ENCODE results near the gene LCOR. TPM values are rescaled to one million over a fixed set of nuclear protein-coding genes. Genes with fewer than 3 reads are reported as not detected.

LCOR gene
- total RNA-seq, 1 experiment from 2014 or later, result 23.9 TPM

GRCh38 chr10:97013983-97014382 is 181.9 kb downstream of the LCOR start:
- ATAC-seq, result no peak
- Mint-ChIP-seq H3K4me3 (no peak overlapping the region), H3K4me1 (no peaks in the 10 kb centered on the region), H3K9me3 (peaks cover 3% of the 10 kb centered on the region; the same call in 1 of the 2 replicates), H3K27me3 (ENCODE audit: low read depth) (no peaks in the 10 kb centered on the region), H3K27ac (no peak overlapping the region), H3K36me3 (no peaks in the 10 kb centered on the region)
- no peak for TF ChIP-seq ZNF416 (CRISPR knock-in tag; IDR thresholded peaks at IDR 0.05)
- no peak for TF ChIP-seq E2F5 (CRISPR knock-in tag; IDR thresholded peaks at IDR 0.05)
- TF ChIP-seq, protein P1, sequence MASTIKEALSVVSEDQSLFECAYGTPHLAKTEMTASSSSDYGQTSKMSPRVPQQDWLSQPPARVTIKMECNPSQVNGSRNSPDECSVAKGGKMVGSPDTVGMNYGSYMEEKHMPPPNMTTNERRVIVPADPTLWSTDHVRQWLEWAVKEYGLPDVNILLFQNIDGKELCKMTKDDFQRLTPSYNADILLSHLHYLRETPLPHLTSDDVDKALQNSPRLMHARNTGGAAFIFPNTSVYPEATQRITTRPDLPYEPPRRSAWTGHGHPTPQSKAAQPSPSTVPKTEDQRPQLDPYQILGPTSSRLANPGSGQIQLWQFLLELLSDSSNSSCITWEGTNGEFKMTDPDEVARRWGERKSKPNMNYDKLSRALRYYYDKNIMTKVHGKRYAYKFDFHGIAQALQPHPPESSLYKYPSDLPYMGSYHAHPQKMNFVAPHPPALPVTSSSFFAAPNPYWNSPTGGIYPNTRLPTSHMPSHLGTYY (CRISPR knock-in tag; IDR thresholded peaks at IDR 0.05), result no peak
- TF ChIP-seq GRHL2 (CRISPR knock-in tag; IDR thresholded peaks at IDR 0.05; ENCODE audit: insufficient replicate concordance, severe bottlenecking), result no peak
- no peak for TF ChIP-seq SMAD3 (CRISPR knock-in tag; IDR thresholded peaks at IDR 0.05; ENCODE audit: borderline replicate concordance)
- TF ChIP-seq ZBTB21 (CRISPR knock-in tag; IDR thresholded peaks at IDR 0.05; ENCODE audit: borderline replicate concordance), result no peak
- TF ChIP-seq KAT7 (CRISPR knock-in tag; IDR thresholded peaks at IDR 0.05; ENCODE audit: borderline replicate concordance), result no peak
- POLR2A ChIA-PET, result no interaction called here
- no peak for DNase-seq (ENCODE audit: low spot score)
- CTCF ChIA-PET, result interaction anchor here (1.1 to 4.0 kb wide), 3 partner anchors 11 to 197 kb away, joined by 3 to 36 read pairs (median 5); no protein-coding TSS in a partner anchor

GRCh38 chr10:97015240-97015639 is 183.1 kb downstream of the LCOR start:
- Mint-ChIP-seq H3K27ac (no peak overlapping the region), H3K4me3 (no peak overlapping the region), H3K9me3 (no peaks in the 10 kb centered on the region), H3K4me1 (peaks cover 3% of the 10 kb centered on the region), H3K27me3 (ENCODE audit: low read depth) (no peaks in the 10 kb centered on the region), H3K36me3 (no peaks in the 10 kb centered on the region)
- ATAC-seq (no peak), DNase-seq (ENCODE audit: low spot score) (no peak)
- TF ChIP-seq TCF7 (CRISPR knock-in tag; IDR thresholded peaks at IDR 0.05; ENCODE audit: low read depth), result no peak
- no peak for TF ChIP-seq NFE2L1 (CRISPR knock-in tag; IDR thresholded peaks at IDR 0.05)
- ChIA-PET CTCF (no interaction called here), POLR2A (no interaction called here)

- Mint-ChIP-seq H3K4me1 (peaks cover 11% of the 10 kb centered on the region), H3K9me3 (no peaks in the 10 kb centered on the region), H3K36me3 (no peaks in the 10 kb centered on the region), H3K27ac (no peak overlapping the region), H3K4me3 (no peak overlapping the region), H3K27me3 (ENCODE audit: low read depth) (no peaks in the 10 kb centered on the region)
- ChIA-PET CTCF (interaction anchor here (0.7 to 1.9 kb wide), 3 partner anchors 8 to 376 kb away, joined by 3 to 16 read pairs (median 7); no protein-coding TSS in a partner anchor), POLR2A (no interaction called here)
- ATAC-seq, result no peak
- DNase-seq (ENCODE audit: low spot score), result no peak
- TF ChIP-seq, protein P2, sequence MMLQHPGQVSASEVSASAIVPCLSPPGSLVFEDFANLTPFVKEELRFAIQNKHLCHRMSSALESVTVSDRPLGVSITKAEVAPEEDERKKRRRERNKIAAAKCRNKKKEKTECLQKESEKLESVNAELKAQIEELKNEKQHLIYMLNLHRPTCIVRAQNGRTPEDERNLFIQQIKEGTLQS (CRISPR knock-in tag; conservative IDR thresholded peaks at IDR 0.05), result no peak
- TF ChIP-seq, protein P3, sequence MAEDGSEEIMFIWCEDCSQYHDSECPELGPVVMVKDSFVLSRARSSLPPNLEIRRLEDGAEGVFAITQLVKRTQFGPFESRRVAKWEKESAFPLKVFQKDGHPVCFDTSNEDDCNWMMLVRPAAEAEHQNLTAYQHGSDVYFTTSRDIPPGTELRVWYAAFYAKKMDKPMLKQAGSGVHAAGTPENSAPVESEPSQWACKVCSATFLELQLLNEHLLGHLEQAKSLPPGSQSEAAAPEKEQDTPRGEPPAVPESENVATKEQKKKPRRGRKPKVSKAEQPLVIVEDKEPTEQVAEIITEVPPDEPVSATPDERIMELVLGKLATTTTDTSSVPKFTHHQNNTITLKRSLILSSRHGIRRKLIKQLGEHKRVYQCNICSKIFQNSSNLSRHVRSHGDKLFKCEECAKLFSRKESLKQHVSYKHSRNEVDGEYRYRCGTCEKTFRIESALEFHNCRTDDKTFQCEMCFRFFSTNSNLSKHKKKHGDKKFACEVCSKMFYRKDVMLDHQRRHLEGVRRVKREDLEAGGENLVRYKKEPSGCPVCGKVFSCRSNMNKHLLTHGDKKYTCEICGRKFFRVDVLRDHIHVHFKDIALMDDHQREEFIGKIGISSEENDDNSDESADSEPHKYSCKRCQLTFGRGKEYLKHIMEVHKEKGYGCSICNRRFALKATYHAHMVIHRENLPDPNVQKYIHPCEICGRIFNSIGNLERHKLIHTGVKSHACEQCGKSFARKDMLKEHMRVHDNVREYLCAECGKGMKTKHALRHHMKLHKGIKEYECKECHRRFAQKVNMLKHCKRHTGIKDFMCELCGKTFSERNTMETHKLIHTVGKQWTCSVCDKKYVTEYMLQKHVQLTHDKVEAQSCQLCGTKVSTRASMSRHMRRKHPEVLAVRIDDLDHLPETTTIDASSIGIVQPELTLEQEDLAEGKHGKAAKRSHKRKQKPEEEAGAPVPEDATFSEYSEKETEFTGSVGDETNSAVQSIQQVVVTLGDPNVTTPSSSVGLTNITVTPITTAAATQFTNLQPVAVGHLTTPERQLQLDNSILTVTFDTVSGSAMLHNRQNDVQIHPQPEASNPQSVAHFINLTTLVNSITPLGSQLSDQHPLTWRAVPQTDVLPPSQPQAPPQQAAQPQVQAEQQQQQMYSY (CRISPR knock-in tag; IDR thresholded peaks at IDR 0.05), result no peak
- TF ChIP-seq JAZF1 (CRISPR knock-in tag; IDR thresholded peaks at IDR 0.05), result no peak
- TF ChIP-seq ZNF138 (CRISPR knock-in tag; conservative IDR thresholded peaks at IDR 0.05), result no peak
- no peak for TF ChIP-seq MYBL2 (CRISPR knock-in tag; IDR thresholded peaks at IDR 0.05)
- no peak for TF ChIP-seq AR (CRISPR knock-in tag; IDR thresholded peaks at IDR 0.05)
- no peak for TF ChIP-seq ZNF396 (CRISPR knock-in tag; IDR thresholded peaks at IDR 0.05; ENCODE audit: borderline replicate concordance)
- TF ChIP-seq ZNF425 (CRISPR knock-in tag; conservative IDR thresholded peaks at IDR 0.05), result no peak
- TF ChIP-seq, protein P4, sequence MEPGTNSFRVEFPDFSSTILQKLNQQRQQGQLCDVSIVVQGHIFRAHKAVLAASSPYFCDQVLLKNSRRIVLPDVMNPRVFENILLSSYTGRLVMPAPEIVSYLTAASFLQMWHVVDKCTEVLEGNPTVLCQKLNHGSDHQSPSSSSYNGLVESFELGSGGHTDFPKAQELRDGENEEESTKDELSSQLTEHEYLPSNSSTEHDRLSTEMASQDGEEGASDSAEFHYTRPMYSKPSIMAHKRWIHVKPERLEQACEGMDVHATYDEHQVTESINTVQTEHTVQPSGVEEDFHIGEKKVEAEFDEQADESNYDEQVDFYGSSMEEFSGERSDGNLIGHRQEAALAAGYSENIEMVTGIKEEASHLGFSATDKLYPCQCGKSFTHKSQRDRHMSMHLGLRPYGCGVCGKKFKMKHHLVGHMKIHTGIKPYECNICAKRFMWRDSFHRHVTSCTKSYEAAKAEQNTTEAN (CRISPR knock-in tag; IDR thresholded peaks at IDR 0.05), result no peak
- no peak for TF ChIP-seq SMAD4 (CRISPR knock-in tag; IDR thresholded peaks at IDR 0.05)
Measured at GRCh38 chr10:97016728-97017473, 184.8 kb downstream of the LCOR start.
